Glomerular visceral epithelial cell (primary cell): ENCODE measurements around the gene NISCH.
A peak's percentile ranks its signal among the peaks of the same experiment; 100 is the strongest.

Experiments used
- DNase-seq: peaks from one replicate; pipeline ENCODE4 v3.0.0-alpha.2; 2016; ENCODE audit errors: extremely low spot score

The NISCH gene

DNA sequence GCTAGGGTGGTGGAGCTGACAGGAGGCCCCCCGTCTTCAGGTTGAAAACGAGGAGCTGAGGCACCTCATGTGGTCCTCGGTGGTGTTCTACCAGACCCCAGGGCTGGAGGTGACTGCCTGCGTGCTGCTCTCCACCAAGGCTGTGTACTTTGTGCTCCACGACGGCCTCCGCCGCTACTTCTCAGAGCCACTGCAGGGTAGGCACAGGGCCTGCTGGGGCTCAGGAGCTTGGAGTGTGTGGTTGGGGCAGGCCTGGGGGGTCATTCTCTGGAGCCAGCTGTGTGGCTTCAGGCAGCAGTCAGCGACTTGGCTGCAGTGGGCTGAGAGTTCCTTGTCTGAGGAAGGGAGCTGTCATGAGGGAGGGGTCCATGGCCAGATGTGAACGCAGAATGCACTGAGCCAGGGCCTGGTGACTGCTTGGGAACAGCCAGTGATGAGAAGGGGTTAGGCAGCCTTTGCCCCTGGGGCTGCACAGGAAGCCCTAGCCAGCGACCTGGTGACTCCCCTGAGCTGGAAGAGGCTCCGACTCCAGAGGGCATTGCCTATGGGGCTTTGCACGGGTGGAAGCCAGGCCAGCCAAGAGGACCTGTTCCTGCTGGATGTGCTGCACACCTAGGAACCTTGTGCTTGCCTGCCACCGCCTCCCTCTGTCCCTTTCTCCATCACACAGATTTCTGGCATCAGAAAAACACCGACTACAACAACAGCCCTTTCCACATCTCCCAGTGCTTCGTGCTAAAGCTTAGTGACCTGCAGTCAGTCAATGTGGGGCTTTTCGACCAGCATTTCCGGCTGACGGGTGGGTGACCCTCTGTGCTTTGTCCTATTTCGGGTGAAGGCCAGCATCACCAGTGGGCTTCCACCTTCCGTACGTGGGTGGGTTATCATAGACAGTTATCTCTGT lies 34.9 kb downstream of the NISCH start:
- DNase-seq, result no peak

DNA sequence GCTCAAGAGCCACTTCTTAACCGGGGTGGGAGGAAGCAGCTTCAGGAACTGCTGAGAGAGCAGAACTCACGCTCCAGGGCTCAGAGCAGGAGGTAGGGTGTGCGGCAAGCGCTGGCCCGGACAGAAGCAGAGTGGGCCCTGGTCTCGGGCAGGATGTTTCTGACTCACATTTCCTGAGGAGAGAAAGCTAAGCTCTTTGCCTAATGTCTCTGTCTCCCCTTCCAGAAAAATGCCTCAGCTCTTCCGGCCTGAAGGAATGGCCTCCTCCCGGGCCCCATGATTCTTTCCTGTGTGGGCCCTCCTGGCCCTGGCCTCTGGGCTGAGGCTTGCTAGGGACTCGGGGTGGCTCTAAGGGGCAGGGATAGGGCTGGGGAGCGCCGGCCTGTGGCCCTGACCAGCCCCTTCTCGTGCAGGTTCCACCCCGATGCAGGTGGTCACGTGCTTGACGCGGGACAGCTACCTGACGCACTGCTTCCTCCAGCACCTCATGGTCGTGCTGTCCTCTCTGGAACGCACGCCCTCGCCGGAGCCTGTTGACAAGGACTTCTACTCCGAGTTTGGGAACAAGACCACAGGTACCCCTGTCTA lies 35.6 kb downstream of the NISCH start:
- DNase-seq, result peak; percentile 45

DNA sequence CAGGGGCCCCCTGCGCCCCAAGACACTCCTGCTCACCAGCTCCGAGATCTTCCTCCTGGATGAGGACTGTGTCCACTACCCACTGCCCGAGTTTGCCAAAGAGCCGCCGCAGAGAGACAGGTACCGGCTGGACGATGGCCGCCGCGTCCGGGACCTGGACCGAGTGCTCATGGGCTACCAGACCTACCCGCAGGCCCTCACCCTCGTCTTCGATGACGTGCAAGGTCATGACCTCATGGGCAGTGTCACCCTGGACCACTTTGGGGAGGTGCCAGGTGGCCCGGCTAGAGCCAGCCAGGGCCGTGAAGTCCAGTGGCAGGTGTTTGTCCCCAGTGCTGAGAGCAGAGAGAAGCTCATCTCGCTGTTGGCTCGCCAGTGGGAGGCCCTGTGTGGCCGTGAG lies 36.7 kb downstream of the NISCH start:
- DNase-seq, result no peak

DNA sequence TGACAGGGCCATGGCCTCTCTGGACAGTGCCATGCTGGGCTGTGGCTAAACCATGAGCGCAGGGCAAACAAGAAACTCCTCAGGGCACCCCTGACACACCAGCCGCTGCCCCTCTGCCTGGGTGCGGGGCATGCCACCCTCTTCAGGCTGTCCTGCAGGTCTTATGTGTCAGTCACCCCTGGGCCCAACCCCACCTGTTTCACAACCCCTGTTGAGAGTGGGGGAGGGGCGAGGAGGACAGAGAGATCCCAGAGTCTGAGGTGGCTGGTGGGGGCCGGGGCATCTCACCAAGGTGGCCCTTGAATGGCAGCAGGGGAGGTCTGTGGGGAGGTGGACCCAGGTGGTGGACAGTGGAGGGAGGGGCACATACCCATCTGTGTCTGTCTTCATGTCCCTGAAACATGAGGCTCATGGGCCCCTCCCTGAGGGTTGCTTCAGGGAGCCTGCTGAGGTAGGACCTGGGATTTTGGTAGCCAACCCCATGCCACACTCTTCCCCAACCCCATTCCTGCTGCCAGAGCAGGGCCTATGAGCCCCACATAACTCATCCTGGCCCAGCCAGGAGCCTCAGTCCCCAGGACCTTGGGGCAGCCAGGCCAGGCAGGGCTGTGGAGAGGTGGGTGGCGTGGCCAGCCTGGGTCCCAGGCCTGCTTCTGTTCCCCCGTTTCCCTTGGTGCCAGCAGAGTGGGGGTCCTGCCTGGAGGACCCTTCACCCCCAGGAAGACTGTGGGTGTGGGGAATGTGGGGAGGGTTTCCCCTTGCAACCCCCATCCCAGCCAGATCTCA lies 38.0 kb downstream of the NISCH start:
- DNase-seq, result no peak

DNA sequence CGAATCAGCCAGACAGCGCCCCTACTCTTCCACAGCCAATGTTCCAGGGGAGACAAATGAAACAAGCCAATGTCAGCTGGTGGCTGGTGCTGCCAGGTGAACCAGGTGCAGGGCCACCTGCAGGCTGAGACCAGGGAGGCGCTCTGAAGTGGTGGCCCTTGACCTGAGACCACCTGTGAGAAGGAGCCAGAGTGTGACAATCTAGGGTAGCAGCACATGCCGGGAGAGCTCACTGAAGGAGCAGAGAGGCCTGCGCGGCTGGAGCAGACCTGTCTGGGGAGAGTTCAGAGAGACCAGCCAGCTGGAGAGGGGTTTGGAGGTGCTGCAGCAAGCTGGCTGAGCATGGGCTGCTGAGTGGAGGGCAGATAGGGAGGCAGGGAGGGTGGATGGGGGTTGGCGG lies 39.0 kb downstream of the NISCH start:
- DNase-seq, result no peak

DNA sequence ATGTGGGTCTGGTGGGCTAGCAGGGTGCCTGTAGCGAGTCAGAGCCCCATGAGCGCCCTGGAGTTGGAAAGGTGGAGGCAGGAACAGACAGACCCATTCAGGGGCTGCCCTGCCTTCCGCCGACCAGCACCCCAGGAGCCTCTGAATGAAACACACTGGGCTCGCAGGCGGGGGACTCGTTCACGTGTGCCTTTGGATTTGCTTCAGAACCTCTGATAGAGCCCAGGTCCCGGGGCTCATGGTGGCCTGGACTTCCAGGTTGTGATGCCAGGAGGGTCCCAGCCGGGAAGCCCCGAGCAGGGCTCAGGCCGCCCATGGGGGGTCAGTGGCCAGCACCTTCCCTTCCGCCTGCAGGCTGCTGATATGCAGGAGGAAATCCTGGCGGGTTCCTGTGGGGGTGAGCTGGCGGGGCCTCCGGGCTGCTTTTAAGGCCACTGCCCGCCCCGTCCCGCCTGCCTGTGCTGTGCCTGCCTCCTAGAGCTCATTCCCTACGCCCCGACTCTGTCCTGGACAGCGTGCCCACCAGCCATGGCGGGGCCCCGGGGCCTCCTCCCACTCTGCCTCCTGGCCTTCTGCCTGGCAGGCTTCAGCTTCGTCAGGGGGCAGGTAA lies 39.6 kb downstream of the NISCH start, which contains the start of gene STAB1:
STAB1 (plus strand) TSS at position 453 of the 610 bp plus-strand sequence; CDS start at position 529, 76 bp downstream.
- DNase-seq, result no peak

DNA sequence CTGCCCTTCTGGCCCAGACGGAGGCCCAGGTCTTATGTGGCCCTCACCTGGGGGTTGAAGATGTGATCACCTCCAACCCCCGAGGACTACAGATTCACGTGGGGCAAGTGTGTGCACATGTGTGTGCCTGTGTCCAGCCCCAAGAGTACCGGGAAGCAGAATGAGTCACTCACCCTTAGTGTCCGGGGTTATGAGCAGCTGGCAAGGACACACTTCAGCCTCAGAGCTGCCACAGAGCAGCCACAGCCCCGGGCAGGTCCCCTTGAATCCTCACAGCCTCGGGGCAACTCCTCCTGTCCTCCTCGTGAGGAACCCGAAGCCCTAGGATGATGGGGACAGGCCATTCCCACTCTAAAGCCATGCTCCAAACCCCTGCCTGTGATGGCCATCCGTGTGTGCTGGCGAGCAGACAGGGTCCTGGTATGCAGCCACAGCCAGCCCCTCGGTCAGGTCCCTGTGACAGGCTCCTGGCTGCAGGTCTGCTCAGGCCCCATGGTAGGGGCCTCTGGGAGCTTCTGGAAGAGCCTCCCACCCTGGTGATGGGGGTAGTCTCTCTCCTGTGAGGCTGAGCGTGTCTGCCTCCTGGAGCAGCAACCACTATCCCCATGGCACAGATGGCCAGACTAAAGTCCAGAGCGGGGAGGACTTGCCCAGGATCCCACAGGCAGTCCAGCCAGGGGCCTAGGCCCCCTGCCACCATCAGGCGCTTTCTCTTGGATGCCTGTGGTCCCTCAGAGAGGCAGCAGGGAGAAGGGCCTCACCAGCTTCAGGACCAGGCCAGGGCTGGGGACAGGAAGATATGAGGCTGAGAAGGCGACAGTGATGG lies 40.6 kb downstream of the NISCH start:
- DNase-seq, result peak; percentile 62

DNA sequence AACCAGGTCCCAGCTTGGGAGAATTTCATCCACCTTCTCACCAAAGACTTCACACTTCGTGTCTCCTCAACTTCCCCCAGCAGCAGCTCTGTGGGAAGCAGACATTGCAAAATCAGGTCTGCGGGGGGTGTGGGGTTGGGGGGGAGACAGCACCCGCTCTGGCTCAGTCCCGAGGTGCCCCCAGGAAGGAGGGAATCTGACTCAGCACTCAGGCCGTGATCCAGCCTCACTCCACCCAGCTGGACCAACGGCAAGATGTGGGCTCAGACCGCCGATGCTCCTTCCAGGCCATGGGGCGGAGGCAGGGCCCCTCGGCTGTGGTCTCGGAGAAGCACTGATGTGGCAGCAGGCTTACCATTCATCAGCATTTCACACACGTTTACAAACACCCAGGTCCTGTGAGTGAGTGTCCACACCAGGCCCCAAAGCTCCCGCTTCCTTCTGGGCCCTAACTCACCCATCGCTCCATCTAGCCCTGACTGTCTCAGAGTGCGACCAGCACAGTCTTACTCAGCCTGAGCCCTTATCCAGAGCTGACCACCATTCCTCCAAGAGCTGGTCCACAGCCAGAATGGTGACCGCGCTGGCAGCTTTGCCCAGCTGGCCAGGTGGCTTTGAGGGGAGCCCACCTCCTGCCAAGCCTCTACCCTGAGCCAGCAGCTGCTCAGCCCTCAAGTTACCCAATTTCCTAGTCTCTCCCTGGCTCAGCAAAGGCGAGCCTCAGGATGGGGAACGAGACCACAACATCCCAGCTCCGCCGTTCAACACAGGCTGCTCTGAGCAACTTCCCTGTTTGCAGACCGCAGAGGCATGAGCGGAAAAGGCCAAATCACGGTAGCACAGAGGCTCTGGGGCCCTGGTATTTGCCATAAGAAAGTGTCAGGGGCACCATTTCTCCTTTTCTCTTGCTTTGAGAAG lies 43.0 kb downstream of the NISCH start:
- DNase-seq, result peak; percentile 17

DNA sequence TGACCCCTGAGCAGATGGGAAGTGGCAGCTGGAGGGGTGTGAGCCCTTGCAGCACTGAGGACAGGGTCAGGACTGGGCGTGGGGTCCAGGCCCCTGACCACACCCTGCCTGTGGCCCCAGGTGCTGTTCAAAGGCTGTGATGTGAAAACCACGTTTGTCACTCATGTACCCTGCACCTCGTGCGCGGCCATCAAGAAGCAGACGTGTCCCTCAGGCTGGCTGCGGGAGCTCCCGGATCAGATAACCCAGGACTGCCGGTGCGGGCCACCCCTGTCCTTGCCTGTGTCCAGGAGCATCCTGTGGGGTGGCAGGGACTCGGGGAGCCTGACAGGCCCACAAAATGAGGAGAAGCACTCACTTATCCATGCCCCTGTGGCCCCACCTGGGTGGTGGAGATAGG lies 45.6 kb downstream of the NISCH start:
- DNase-seq, result no peak

DNA sequence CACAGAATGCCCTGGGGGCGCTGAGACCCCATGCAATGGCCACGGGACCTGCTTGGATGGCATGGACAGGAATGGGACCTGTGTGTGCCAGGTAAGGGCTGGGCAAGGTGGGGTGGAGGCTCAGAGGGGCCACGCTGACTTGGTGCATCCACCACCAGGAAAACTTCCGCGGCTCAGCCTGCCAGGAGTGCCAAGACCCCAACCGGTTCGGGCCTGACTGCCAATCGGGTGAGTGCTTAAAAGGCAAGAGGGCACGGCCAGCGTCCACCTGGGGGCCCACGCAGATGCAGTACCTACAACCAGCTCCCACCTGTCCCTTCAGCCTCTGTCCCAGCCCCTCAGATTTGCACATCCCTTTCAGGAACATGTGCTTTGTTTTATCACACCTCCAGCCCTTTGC lies 46.6 kb downstream of the NISCH start:
- DNase-seq, result no peak

DNA sequence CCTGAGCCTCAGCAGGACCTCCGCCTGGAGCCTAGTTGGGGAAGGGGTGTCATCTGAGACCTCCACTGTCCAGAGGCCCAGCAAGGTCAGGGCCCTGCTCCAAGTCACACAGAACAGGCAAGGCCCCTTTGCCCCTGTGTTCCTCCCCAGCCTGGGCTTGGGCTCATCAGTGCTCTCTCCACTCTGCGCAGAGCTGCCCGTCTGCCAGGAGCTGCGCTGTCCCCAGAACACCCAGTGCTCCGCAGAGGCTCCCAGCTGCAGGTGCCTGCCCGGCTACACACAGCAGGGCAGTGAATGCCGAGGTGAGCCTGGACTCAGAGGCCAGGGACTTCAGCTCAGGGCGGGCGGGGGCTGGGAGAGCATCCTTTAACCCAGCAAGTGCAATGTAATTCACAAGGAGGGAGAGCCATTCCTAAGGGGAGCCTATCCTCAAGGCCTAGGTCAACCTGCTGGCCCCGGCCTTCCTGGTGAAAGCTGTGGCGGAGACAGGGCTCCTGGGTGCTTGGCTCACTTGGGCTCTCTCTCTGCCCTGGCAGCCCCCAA lies 47.5 kb downstream of the NISCH start:
- DNase-seq, result no peak

DNA sequence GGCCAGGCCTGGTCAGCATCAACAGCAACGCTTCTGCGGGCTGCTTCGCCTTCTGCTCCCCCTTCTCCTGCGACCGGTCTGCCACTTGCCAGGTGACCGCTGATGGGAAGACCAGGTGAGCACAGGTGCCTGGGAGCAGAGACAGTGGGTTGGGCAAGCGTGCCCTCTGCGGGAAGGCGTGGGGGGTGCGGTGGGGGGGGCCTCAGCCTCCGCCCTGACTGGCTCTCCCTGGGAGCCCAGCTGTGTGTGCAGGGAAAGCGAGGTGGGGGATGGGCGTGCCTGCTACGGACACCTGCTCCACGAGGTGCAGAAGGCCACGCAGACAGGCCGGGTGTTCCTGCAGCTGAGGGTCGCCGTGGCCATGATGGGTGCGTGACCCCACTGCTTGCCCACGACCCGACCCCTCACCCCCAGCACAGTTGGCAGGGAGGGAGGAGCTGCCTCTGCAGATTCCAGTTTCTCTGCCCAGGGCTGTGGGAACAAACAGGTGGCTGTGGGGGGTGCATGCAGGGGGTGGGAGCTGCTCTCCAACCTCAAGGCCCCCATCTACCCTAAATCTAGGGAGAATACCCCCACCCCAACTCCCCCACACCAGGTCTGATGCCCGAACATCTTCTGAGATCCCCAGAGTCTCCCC lies 48.5 kb downstream of the NISCH start:
- no peak for DNase-seq

DNA sequence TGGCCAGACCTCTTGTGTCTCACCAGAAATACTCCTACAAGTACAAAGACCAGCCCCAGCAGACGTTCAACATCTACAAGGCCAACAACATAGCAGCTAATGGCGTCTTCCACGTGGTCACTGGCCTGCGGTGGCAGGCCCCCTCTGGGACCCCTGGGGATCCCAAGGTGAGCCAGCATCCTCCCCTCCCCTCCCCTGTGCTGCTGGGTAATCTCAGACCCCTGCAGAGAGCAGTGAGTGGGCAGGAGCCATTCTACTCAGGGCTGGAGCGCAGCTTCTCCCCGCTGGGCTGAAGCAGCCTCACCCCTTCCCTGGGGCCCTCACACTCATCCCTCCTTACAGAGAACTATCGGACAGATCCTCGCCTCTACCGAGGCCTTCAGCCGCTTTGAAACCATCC lies 49.6 kb downstream of the NISCH start:
- no peak for DNase-seq

DNA sequence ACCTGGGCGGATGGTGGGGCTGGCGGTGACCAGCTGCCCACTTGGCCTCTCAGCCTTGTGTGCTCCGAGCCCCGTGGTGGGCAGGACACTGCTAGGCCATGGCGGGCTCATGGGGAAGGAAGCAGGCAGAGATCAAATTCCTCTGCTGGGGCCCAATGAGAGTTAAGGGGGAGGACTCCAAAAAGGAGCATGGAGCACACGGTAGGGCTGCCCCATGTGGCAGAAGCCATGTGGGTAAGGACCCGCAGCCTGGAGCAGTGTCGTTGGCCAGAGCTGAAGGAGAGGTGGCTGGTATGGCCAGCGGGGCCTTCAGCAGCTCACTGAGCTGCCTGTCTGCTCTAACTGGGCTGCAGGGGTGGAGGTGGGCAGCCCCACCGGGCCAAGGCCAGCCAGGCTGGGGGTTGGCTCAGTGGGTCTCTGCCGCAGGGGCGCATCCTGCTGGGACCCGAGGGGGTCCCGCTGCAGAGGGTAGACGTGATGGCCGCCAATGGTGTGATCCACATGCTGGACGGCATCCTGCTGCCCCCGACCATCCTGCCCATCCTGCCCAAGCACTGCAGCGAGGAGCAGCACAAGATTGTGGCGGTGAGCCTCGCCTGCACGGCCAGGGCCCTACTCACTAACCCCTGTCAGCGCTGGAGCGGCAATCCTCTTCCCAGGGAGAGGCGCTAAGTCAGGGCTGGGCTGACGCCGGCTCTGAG lies 51.0 kb downstream of the NISCH start:
- no peak for DNase-seq

DNA sequence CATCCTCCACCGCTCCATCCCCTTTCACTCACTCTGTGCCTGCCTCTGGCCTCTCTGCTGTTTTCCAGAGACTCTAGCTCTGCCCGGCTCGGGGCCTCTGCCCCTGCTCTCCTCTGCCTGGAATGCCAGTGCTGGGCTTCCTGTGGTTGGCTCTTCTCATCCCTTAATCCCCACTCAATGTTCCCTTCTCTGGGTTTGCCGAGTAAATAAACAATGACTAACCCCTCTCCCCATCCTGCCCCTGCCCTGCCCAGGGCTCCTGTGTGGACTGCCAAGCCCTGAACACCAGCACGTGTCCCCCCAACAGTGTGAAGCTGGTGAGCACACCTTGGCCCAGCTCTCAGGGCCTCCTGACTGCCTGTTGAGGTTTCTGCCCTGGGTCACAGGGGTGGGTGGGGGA lies 52.0 kb downstream of the NISCH start:
- DNase-seq, result peak; percentile 70

DNA sequence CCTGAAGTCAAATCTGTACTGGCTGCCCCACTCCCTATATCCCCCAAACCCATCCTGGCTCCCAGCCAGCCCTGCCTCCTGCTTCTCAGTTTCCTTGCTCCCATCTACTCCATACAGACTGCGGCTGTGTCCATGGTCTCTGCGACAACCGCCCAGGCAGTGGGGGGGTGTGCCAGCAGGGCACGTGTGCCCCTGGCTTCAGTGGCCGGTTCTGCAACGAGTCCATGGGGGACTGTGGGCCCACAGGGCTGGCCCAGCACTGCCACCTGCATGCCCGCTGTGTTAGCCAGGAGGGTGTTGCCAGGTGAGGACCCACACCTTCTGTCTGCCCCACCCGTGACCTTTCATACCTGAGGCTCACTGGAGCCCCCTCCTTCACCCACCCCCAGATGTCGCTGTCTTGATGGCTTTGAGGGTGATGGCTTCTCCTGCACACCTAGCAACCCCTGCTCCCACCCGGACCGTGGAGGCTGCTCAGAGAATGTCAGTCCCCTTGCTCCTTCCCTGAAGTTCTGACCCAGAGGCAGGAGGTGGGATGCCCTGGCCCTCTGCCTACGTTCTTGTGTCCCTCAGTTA lies 54.4 kb downstream of the NISCH start:
- no peak for DNase-seq

DNA sequence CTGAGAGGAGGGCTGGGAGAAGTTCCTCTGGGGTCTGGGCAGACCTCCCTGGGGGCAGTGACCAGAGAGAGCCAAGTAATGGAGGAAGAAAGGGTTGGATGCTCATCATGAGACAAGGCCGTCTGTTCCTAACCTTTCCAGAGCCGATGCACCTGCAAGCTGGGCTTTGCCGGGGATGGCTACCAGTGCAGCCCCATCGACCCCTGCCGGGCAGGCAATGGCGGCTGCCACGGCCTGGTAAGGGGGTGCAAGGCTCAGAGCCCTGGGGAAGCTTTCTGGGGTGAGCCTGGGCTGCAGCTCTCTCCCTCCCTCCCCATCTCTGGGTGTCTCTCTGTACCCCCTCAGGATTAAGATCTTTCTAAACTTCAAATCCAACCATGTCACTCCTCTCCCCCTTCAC lies 56.1 kb downstream of the NISCH start:
- DNase-seq, result no peak

DNA sequence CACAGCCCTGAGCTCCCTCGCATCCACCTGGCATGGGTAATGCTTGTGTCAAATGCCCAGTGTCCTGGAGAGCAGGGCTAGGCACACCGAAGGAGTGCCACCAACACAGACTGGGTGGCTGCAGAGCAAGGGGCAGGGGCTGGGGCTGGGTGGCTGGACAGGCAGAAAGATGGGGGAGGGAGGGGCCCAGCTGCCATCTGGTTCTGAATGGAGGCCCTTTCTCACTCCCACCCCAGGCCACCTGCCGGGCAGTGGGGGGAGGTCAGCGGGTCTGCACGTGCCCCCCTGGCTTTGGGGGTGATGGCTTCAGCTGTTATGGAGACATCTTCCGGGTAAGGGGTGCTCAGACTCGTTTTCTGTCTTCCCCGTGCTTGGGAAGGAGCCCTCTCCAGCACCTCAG lies 56.7 kb downstream of the NISCH start:
- DNase-seq, result no peak
